IMR-90 (cell line): ENCODE results near the gene AP3S1. TPM values are rescaled to one million over a fixed set of nuclear protein-coding genes. Genes with fewer than 3 reads are reported as not detected.

ENCODE experiments used
- ATAC-seq: fragments of 200-7000 bp; cut with Tn5 transposase; 2 replicates; pipeline ENCODE4 v1.9.1; 2020; ENCODE audit warnings: low read depth, mild to moderate bottlenecking, moderate library complexity
- BruUV-seq: library from RNA; stranded (reverse); fragments of 400-500 nt; replicated peaks from 2 replicates; lab custom pipeline; 2021; lab: Mats Ljungman, UMichigan
- CTCF ChIA-PET: fragments of 300-600 bp; formaldehyde crosslinking; extraction: SDS; loops from one replicate; lab custom pipeline; 2021; ENCODE audit warnings: antibody characterized with exemption; lab: Yijun Ruan, JAX
- POLR2A ChIA-PET: fragments of 300-600 bp; sonication (Branson Sonifier 250); formaldehyde crosslinking; loops from one replicate; lab custom pipeline; 2022; ENCODE audit warnings: antibody characterized with exemption; ENCODE audit not compliant: unreplicated experiment; lab: Charles Lee
- DNase-seq: peaks from one replicate; pipeline ENCODE4 v3.0.0; 2013
- H2AFZ ChIP-seq: replicated peaks from 2 replicates; pipeline ENCODE3; 2013; ENCODE audit warnings: low read length, mild to moderate bottlenecking; ENCODE audit not compliant: poor library complexity
- H2AK5ac ChIP-seq: 2 replicates; pipeline ENCODE4 v1.6.1; 2013; ENCODE audit warnings: low read depth, low read length, inconsistent platforms
- H2AK9ac ChIP-seq: replicated peaks from 2 replicates; pipeline ENCODE3; 2013; ENCODE audit warnings: mild to moderate bottlenecking, low read depth, low read length, moderate library complexity; ENCODE audit not compliant: poor library complexity
- H2BK120ac ChIP-seq: 2 replicates; pipeline ENCODE4 v1.6.1; 2013; ENCODE audit warnings: low read depth, low read length, inconsistent platforms
- H2BK15ac ChIP-seq: 3 replicates; pipeline ENCODE4 v1.6.1; 2013; ENCODE audit warnings: low read depth, low read length, inconsistent platforms
- H2BK20ac ChIP-seq: 2 replicates; pipeline ENCODE4 v1.6.1; 2013; ENCODE audit warnings: low read depth, mild to moderate bottlenecking, inconsistent platforms, low read length, moderate library complexity
- H2BK5ac ChIP-seq: 2 replicates; pipeline ENCODE4 v1.6.1; 2013; ENCODE audit warnings: mild to moderate bottlenecking, low read depth, low read length, inconsistent platforms; ENCODE audit not compliant: poor library complexity, severe bottlenecking
- H3K14ac ChIP-seq: replicated peaks from 2 replicates; pipeline ENCODE4 v1.6.1; 2013; ENCODE audit warnings: low read depth, low read length, inconsistent platforms
- H3K18ac ChIP-seq: 2 replicates; pipeline ENCODE4 v1.6.1; 2013; ENCODE audit warnings: low read depth, low read length, control low read depth
- H3K23ac ChIP-seq: 2 replicates; pipeline ENCODE4 v1.6.1; 2013; ENCODE audit warnings: low read depth, low read length, inconsistent platforms
- H3K27ac ChIP-seq: 2 replicates; pipeline ENCODE4 v1.5.1; 2013; ENCODE audit warnings: mild to moderate bottlenecking, control low read depth, low read length; ENCODE audit not compliant: insufficient read depth
- H3K27me3 ChIP-seq: 2 replicates; pipeline ENCODE4 v1.6.1; 2013; ENCODE audit warnings: low read length; ENCODE audit not compliant: control insufficient read depth, insufficient read depth
- H3K36me3 ChIP-seq: 2 replicates; pipeline ENCODE4 v1.6.1; 2013; ENCODE audit warnings: low read length, mixed read lengths; ENCODE audit not compliant: control insufficient read depth, insufficient read depth
- H3K4ac ChIP-seq: 2 replicates; pipeline ENCODE4 v1.6.1; 2013; ENCODE audit warnings: low read depth, low read length, inconsistent platforms
- H3K4me1 ChIP-seq: 2 replicates; pipeline ENCODE4 v1.6.1; 2013; ENCODE audit warnings: low read length, mixed read lengths; ENCODE audit not compliant: control insufficient read depth, insufficient read depth
- H3K4me2 ChIP-seq: 2 replicates; pipeline ENCODE4 v1.6.1; 2013; ENCODE audit warnings: low read depth, mild to moderate bottlenecking, control low read depth, low read length, moderate library complexity
- H3K4me3 ChIP-seq: 2 replicates; pipeline ENCODE4 v1.5.1; 2013; ENCODE audit warnings: low read depth, mild to moderate bottlenecking, control low read depth, low read length, moderate library complexity; ENCODE audit not compliant: insufficient read depth
- H3K56ac ChIP-seq: 2 replicates; pipeline ENCODE4 v1.6.1; 2013; ENCODE audit warnings: low read length, inconsistent platforms; ENCODE audit not compliant: insufficient read depth; ENCODE audit errors: extremely low read depth
- H3K79me1 ChIP-seq, 2 experiments: 2 replicates each; pipeline ENCODE4 v1.6.1; 2013; ENCODE audit warnings: low read length in 2 of 2, inconsistent platforms in 1 of 2, low read depth in 1 of 2
- H3K9ac ChIP-seq: 2 replicates; pipeline ENCODE4 v1.6.1; 2013; ENCODE audit warnings: low read depth, low read length, control low read depth
- H3K9me1 ChIP-seq: 2 replicates; pipeline ENCODE4 v1.6.1; 2013; ENCODE audit warnings: low read length, inconsistent platforms; ENCODE audit not compliant: insufficient read depth
- H3K9me3 ChIP-seq: 2 replicates; pipeline ENCODE4 v1.6.1; 2013; ENCODE audit warnings: low read length; ENCODE audit not compliant: control insufficient read depth, insufficient read depth
- H4K20me1 ChIP-seq: 2 replicates; pipeline ENCODE4 v1.6.1; 2013; ENCODE audit warnings: low read length, inconsistent platforms; ENCODE audit not compliant: insufficient read depth
- H4K5ac ChIP-seq: 2 replicates; pipeline ENCODE4 v1.6.1; 2013; ENCODE audit warnings: mild to moderate bottlenecking, low read depth, low read length, control low read depth
- H4K8ac ChIP-seq, 2 experiments: 2 replicates each; pipeline ENCODE4 v1.6.1; 2013; ENCODE audit warnings: low read depth in 2 of 2, low read length in 2 of 2, control low read depth in 1 of 2, inconsistent platforms in 1 of 2
- H4K91ac ChIP-seq: 2 replicates; pipeline ENCODE4 v1.6.1; 2013; ENCODE audit warnings: low read depth, low read length, inconsistent platforms; ENCODE audit not compliant: insufficient read depth
- BHLHE40 ChIP-seq: fragments of 150-350 bp; IDR thresholded peaks from 2 replicates; pipeline ENCODE4 v1.6.1; 2016; ENCODE audit warnings: mild to moderate bottlenecking, low read depth, low read length
- CEBPB ChIP-seq: IDR thresholded peaks from 2 replicates; pipeline ENCODE4 v1.6.1; 2012; ENCODE audit warnings: low read depth, low read length, improper control_type of control experiment
- CHD1 ChIP-seq: IDR thresholded peaks from 2 replicates; pipeline ENCODE4 v1.6.1; 2012; ENCODE audit warnings: low read depth, low read length, improper control_type of control experiment
- MAZ ChIP-seq: IDR thresholded peaks from 2 replicates; pipeline ENCODE4 v1.6.1; 2012; ENCODE audit warnings: low read depth, mild to moderate bottlenecking, low read length, improper control_type of control experiment, moderate library complexity, borderline replicate concordance
- MXI1 ChIP-seq: IDR thresholded peaks from 2 replicates; pipeline ENCODE4 v1.6.1; 2012; ENCODE audit warnings: low read depth, mild to moderate bottlenecking, low read length, moderate library complexity, borderline replicate concordance
- NFE2L2 ChIP-seq: fragments of 150-350 bp; IDR thresholded peaks from 2 replicates; pipeline ENCODE4 v1.6.1; 2016; ENCODE audit warnings: low read depth, mild to moderate bottlenecking, low read length
- POLR2A ChIP-seq: IDR thresholded peaks from 2 replicates; pipeline ENCODE4 v1.6.1; 2012; ENCODE audit warnings: mild to moderate bottlenecking, low read depth, low read length
- RFX5 ChIP-seq: IDR thresholded peaks from 2 replicates; pipeline ENCODE4 v1.8.0; 2012; ENCODE audit warnings: low read depth, mild to moderate bottlenecking, low read length, moderate library complexity
- SMC3 ChIP-seq: fragments of 150-350 bp; IDR thresholded peaks from 2 replicates; pipeline ENCODE4 v1.6.1; 2016; ENCODE audit warnings: low read depth, mild to moderate bottlenecking, antibody characterized with exemption, low read length, moderate library complexity
- WGBS, 2 experiments: methylation state at CpG; one replicate each; pipeline versions ENCODE4 v1.1.5 to v1.1.7; 2013; ENCODE audit warnings: missing lambda C conversion rate in 2 of 2; ENCODE audit not compliant: insufficient read length in 1 of 2; ENCODE audit errors: extremely low coverage in 2 of 2; 5-methylcytosine and 5-hydroxymethylcytosine counted together
- dilution Hi-C: fragments of 300-500 bp; cut with HindIII; formaldehyde crosslinking; loops from one replicate; pipeline ENCODE4 v1.14.3; 2018; ENCODE audit warnings: low sequenced_read_pairs; ENCODE audit not compliant: unreplicated experiment
- in situ Hi-C: fragments of 300-500 bp; cut with MboI; formaldehyde crosslinking; loops from 3 replicates; pipeline ENCODE4 v1.14.3; 2019; ENCODE audit warnings: low sequenced_read_pairs, inconsistent platforms, mixed read lengths
- intact Hi-C: fragments of 100-400 bp; cut with micrococcal nuclease; formaldehyde crosslinking; loops from 2 replicates; pipeline ENCODE4 v1.10.0; 2022
- polyA plus RNA-seq, 3 experiments: library from polyadenylated mRNA; depleted of rRNA; stranded (reverse); fragments of >200 nt; gene quantifications; 2 replicates each; pipeline ENCODE4 v1.2.3, GENCODE V29; 2012; ENCODE audit warnings: low replicate concordance in 1 of 3
- total RNA-seq: library from RNA; depleted of rRNA; stranded (reverse); fragments of >200 nt; gene quantifications from 2 replicates; pipeline ENCODE4 v1.2.3, GENCODE V29; 2012
- TF ChIP-seq, protein P1 (sequence below): conservative IDR thresholded peaks from 2 replicates; pipeline ENCODE4 v1.5.1; 2012; ENCODE audit warnings: mild to moderate bottlenecking, low read depth, low read length, improper control_type of control experiment

AP3S1 gene
- total and polyA plus RNA-seq, 2 of the 4 experiments (the other 2 are of a cell fraction) = 21.9 to 73.1 TPM

- Histone ChIP-seq H3K23ac (no peak overlapping the region), H2AFZ (no peak overlapping the region), H3K18ac (peak overlapping the region; percentile 25; the same call in 1 of the 2 replicates), H3K56ac (no peak overlapping the region), H3K4me3 (no peak overlapping the region), H4K5ac (peak overlapping the region; percentile 57; the same call in 1 of the 2 replicates), H3K9me1 (no peaks in the 10 kb centered on the region), H2AK9ac (no peak overlapping the region), H2AK5ac (no peak overlapping the region), H3K9ac (no peak overlapping the region; the same call in 1 of the 2 replicates), H3K4ac (0 out of 2 replicates have a peak overlapping the region, but pooled peaks have one; percentile 0), H4K20me1 (no peaks in the 10 kb centered on the region), H3K27ac (no peak overlapping the region), H3K27me3 (no peaks in the 10 kb centered on the region), H2BK20ac (no peak overlapping the region), H3K4me1 (no peaks in the 10 kb centered on the region), H2BK5ac (no peak overlapping the region), H3K9me3 (no peaks in the 10 kb centered on the region), H3K14ac (no peak overlapping the region), H2BK120ac (peak overlapping the region; percentile 9; the same call in 1 of the 2 replicates), H3K79me1 (no peaks in the 10 kb centered on the region), H2BK15ac (no peak overlapping the region), H3K36me3 (no peaks in the 10 kb centered on the region), H4K8ac (peak overlapping the region in 1 of 2 experiments; percentile 3; a peak in 1 of 4 replicates), H4K91ac (no peak overlapping the region), H3K4me2 (peak overlapping the region; percentile 24; the same call in 1 of the 2 replicates)
- CTCF ChIA-PET = no interaction called here
- WGBS, 2 experiments = no CpG with 5 or more reads among the region's 4 CpGs
- dilution Hi-C loops (no loop called here), intact Hi-C loops (no loop called here), in situ Hi-C loops (no loop called here)
- ATAC-seq (no peak; the same call in 1 of the 2 replicates), DNase-seq (no peak)
- no peak for TF ChIP-seq CHD1
- TF ChIP-seq NFE2L2 = no peak
- no peak for TF ChIP-seq RFX5
- TF ChIP-seq BHLHE40 = no peak
- TF ChIP-seq POLR2A = no peak
- no peak for TF ChIP-seq MXI1
- no peak for TF ChIP-seq MAZ
- no peak for TF ChIP-seq CEBPB
- TF ChIP-seq SMC3 = no peak
- TF ChIP-seq, protein P1, sequence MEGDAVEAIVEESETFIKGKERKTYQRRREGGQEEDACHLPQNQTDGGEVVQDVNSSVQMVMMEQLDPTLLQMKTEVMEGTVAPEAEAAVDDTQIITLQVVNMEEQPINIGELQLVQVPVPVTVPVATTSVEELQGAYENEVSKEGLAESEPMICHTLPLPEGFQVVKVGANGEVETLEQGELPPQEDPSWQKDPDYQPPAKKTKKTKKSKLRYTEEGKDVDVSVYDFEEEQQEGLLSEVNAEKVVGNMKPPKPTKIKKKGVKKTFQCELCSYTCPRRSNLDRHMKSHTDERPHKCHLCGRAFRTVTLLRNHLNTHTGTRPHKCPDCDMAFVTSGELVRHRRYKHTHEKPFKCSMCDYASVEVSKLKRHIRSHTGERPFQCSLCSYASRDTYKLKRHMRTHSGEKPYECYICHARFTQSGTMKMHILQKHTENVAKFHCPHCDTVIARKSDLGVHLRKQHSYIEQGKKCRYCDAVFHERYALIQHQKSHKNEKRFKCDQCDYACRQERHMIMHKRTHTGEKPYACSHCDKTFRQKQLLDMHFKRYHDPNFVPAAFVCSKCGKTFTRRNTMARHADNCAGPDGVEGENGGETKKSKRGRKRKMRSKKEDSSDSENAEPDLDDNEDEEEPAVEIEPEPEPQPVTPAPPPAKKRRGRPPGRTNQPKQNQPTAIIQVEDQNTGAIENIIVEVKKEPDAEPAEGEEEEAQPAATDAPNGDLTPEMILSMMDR = no peak
- no TSS peak for BruUV-seq
- POLR2A ChIA-PET = no interaction called here
Observed at GRCh38 chr5:115939059-115939458, 97.3 kb downstream of the AP3S1 start.
